NCI-H524 treated with DMSO at 0.1 percent for 48 hours (cell line): Measurements from ENCODE around the gene SLC39A2.
"Not testable (repeated sequence)": the region's sequence is repeated elsewhere in the genome, so short reads cannot be mapped to it uniquely, and the experiment has no call there.

Experiments used
- DNase-seq: peaks from one replicate; lab custom pipeline; 2025; lab: John Stamatoyannopoulos, UW

The SLC39A2 gene

GRCh38 chr14:20997115-20997514 lies 2.0 kb upstream of the SLC39A2 start:
- no peak for DNase-seq

- DNase-seq: no peak
Observed at GRCh38 chr14:20997564-20997963, 1.5 kb upstream of the SLC39A2 start.

- no peak for DNase-seq
Observed at GRCh38 chr14:20998139-20998538, 954 bp upstream of the SLC39A2 start.

GRCh38 chr14:20999591-20999990 lies 498 bp downstream of the SLC39A2 start:
- DNase-seq: no peak

GRCh38 chr14:21001218-21001617 lies 2.1 kb downstream of the SLC39A2 start:
- DNase-seq: no peak

- no peak for DNase-seq
Observed at GRCh38 chr14:21003788-21004346, 4.8 kb downstream of the SLC39A2 start.

- DNase-seq: not testable (repeated sequence)
Observed at GRCh38 chr14:21009721-21010120, 10.6 kb downstream of the SLC39A2 start.

- no peak for DNase-seq
Observed at GRCh38 chr14:21011136-21011535, 12.0 kb downstream of the SLC39A2 start.

GRCh38 chr14:21014761-21015190 lies 15.7 kb downstream of the SLC39A2 start:
- peak; percentile 65 for DNase-seq

- no peak for DNase-seq
Observed at GRCh38 chr14:21015312-21015711, 16.2 kb downstream of the SLC39A2 start.

GRCh38 chr14:21016413-21017190 lies 17.5 kb downstream of the SLC39A2 start:
- no peak for DNase-seq

GRCh38 chr14:21017528-21018245 lies 18.6 kb downstream of the SLC39A2 start:
- no peak for DNase-seq

GRCh38 chr14:21018286-21018685 lies 19.2 kb downstream of the SLC39A2 start:
- no peak for DNase-seq

- DNase-seq: no peak
Observed at GRCh38 chr14:21018781-21019180, 19.7 kb downstream of the SLC39A2 start.

GRCh38 chr14:21019366-21019765 lies 20.3 kb downstream of the SLC39A2 start:
- DNase-seq: no peak

- no peak for DNase-seq
Observed at GRCh38 chr14:21020977-21021545, 22.0 kb downstream of the SLC39A2 start.

- no peak for DNase-seq
Observed at GRCh38 chr14:21022686-21023085, 23.6 kb downstream of the SLC39A2 start.

- DNase-seq: no peak
Observed at GRCh38 chr14:21023174-21023573, 24.1 kb downstream of the SLC39A2 start.

GRCh38 chr14:21023817-21024584 lies 24.9 kb downstream of the SLC39A2 start:
- no peak for DNase-seq

- DNase-seq: no peak
Observed at GRCh38 chr14:21024585-21025370, 25.7 kb downstream of the SLC39A2 start, which contains the start of gene NDRG2. Gene NDRG2 (minus strand): TSS chr14:21025061. CDS start chr14:21023315, 1,746 bp downstream.
